Stimulated activated CD8-positive, alpha-beta memory T cell treated with anti-CD3 and anti-CD28 coated beads, Interleukin-12 subunit alpha, Interleukin-12 subunit beta, amount 100 ng/mL, for 4 hours (primary cell): ENCODE data around the gene ESPNL.
"Not testable (repeated sequence)": the region's sequence is repeated elsewhere in the genome, so short reads cannot be mapped to it uniquely, and the experiment has no call there.

Experiments
- DNase-seq: peaks from one replicate; pipeline ENCODE4 v3.0.0-alpha.2; 2020; ENCODE audit warnings: low read depth

The ESPNL gene

GRCh38 chr2:238115709-238116108 is 15.6 kb downstream of the ESPNL start:
- DNase-seq, result not testable (repeated sequence)

DNA sequence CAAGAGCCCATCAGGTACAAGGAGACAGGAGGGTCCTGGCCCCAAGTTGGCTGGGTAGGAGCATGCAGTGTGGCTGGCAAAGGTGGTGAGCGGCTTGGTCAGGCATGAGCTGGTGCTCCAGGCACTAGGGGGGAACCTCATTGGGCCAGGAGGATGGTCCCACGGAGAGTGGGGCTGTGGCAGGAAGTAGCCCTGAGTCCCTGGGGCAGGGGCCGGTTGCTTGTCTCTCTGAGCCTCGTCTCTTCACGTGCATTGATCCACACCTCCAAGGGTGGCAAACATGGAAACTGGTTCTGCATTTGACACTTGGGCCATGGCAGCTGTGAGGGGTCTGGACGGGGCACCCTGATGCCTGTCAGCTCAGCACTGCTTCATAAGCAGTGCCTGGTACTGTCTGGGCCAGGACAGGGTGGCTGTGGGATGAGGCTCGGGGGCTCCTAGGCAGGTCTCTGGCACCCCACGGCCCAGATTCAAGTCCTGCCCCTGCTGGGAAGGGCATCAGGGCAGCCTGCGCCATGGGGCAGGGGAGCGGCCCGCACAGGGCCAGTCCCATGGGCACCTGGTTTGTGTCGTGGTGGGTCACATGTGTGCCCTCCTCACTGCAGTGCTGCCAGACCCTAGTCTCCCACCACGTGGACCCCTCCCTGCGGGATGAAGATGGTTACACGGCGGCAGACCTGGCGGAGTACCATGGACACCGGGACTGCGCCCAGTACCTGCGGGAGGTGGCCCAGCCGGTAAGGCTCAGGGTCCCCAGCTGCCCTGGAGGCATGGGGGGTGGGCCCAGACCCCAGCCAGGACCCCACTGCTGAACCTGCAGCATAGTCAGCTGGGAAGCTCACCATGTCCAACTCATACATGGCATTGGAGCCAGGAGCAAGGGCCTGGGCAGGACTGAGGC is 16.4 kb downstream of the ESPNL start:
- no peak for DNase-seq

- no peak for DNase-seq
Measured at GRCh38 chr2:238117199-238118154, 17.3 kb downstream of the ESPNL start.

DNA sequence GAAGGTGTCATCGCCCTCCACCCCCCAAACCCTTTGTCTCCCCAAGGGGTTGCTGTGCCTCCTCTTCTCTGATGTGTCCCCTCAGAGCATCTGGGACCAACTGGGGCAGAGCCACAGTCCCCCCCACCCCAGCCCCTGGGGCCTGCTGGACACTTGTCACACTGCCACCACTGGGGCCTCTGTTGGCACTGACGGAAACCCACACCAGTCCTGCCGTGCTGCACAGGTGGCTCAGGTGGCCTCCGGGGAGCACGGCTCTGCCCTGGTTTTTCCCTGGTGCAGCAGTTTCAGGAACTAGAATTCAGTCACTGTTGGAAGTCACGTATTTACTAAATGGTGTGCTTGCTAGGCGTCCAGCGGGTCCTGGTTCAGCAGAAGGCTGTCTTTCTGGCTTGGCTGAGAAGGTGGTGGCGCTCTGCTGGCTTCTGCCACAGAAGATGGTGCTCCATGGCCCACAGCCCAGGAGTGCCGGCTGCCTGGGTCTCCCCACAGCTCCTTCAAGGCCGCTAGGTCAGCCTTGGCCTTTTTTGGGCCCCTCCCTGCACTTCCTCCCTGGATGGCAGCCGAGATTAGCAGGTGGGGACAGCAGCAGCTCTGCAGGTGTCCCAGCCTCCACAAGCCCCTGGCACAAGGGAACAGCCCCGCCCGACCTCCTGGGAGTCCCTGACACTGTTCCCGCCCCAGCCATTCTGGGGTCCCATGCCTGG is 19.8 kb downstream of the ESPNL start:
- DNase-seq, result no peak

- no peak for DNase-seq
Measured at GRCh38 chr2:238120463-238121298, 20.5 kb downstream of the ESPNL start.

DNA sequence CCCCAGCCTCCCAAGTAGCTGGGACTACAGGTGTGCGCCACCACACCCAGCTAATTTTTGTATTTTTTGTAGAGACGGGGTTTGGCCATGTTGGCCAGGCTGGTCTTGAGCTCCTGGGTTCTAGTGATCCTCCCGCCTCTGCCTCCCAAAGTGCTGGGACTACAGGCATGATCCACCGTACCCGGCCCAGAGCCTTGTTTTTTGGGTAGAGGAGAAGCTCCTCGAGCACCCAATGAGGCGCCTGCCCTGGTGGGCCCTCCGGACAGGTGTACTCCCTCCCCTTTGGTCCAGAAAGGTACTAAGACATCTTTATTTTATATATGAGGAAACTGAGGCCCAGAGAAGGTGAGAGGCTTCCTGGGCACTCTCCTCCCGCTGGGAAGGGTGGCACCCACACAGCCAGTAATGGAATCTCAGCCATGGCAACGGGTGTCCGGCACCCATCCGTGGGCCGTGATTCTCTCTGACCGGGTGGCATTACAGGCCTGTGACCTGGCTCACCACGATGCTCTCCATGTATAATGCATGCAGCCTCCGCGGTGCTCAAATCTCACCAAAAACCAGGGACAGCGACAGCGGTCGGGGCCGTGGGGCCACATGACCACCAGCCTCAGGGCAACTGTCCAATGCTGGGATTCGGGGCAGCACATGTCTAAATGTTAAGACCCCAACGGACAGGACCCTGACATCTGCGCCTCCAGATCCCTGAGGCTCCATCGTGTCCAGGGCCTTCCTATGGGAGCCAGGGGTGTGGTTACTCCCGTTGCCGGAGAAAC is 21.6 kb downstream of the ESPNL start:
- DNase-seq, result no peak

GRCh38 chr2:238122287-238123217 is 22.4 kb downstream of the ESPNL start:
- no peak for DNase-seq

DNA sequence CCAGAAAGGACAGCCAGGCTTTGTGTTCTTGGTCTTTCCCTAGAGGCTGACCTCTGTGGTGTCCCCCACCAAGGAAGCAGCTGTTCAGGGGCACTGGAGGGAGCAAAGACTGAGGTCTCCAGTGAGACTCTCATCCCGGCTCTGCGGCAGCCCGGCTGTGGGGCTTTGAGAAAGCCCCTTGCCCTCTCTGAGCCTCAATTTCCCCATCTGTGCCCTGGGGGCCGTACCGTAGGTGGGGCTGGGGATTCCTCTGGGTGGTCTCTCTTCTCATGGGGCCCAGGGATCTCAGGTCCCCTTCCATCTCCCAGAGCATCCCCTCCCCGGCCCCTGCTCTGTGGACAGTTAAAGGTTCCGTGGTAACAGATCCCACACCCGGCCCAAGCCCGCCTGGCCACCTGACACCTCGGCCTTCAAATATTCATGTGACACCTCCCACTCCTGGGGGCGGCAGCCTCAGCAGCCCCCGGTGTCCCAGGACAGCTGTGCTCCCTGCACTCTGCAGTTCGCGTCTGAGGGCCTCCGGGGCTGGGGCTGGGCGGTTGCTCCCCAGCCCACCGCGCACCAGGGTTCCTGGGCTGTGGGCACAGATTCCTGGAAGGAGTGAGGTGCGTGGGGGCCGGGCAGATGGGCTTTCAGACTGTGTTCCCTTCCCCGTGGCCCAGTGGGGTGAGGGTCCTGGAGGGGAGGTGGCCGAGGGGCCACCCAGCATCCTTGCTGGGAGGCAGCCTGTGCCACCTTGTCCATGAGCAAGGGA is 23.3 kb downstream of the ESPNL start:
- DNase-seq, result no peak

- DNase-seq, result no peak
Measured at GRCh38 chr2:238123991-238124470, 23.9 kb downstream of the ESPNL start.

DNA sequence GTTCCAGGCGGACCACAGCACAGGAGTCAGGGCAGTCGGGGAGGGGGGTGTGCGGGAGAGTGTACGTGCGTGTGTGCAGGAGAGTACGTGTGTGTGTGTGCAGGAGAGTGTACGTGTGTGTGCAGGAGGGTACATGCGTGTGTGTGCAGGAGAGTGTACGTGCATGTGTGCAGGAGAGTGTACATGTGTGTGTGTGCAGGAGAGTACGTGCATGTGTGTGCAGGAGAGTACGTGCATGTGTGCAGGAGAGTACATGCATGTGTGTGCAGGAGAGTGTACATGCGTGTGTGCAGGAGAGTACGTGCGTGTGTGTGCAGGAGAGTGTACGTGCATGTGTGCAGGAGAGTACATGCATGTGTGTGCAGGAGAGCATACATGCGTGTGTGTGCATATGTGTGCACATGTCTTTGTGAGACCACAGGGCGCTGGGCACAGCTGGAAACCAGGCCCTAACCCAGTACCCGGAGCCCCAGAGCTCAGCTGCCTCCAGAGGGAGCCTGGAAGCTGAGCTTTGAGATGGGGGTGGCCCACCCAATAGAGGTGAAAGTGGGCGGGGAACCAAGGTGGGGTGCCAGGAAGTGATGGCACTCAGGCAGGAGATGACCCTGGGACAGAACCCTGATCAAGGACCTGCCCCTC is 24.5 kb downstream of the ESPNL start:
- DNase-seq, result no peak

DNA sequence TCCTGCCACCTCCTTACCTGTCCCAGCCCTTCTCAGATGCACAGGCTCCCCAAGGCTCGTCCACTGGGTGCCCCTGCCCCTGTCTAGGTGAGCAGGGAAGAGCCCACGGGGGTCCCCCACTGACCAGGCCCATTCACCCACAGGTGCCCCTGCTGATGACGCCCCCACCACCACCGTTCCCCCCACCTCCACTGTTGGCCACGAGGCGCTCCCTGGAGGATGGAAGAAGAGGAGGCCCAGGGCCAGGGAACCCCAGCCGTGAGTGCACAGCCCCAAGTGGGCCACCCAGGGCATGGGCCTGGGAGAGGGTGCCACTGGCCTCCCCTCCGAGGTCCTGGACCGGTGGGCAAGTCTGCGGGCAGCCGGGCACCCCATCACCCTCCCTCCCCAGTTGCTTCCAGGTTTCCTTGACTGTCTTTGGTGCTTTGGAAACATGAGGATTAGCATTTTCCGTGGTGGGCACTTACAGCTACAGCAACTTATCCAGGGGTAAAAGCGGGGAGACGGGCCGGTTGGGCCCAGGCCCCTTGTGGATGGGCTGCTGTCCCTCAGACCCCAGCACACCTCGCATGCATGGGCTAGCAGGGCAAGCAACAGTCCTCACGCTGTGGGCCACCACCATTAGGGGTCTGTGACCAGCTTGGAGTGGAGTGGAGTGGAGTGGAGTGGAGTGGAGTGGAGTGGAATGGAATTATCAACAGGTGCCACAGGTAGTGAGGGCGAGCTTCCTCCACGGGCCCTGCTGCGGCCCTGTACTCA is 25.2 kb downstream of the ESPNL start:
- DNase-seq, result no peak

DNA sequence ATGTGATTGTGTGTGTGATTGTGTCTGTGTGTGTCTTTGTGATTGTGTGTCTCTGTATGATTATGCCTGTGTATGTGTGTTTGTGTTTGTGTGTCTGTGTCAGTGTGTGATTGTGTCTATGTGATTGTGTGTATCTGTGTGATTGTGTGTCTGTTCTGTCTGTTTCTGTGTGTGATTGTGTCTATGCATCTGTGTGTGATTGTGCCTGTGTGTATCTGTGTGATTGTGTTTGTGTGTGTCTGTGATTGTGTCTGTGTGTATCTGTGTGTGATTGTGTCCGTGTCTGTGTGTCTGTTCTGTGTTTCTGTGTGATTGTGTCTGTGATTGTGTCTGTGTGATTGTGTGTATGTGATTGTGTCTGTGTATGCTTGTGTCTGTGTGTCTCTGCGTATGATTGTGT is 26.2 kb downstream of the ESPNL start:
- no peak for DNase-seq

DNA sequence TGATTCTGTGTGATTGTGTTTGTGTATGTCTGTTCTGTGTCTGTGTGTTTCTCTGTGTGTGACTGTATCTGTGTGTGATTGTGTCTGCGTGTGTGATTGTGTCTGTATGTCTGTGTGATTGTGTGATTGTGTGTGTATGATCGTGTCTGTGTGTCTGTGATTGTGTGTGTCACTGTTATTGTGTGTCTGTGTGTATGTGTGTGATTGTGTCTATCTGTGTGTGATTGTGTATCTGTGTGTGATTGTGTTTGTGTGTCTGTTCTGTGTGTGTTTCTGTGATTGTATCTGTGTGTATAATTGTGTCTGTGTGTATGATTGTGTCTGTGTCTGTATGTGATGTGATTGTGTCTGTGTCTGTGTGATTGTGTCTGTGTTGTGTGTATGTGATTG is 26.6 kb downstream of the ESPNL start:
- no peak for DNase-seq

GRCh38 chr2:238127165-238128060 is 27.3 kb downstream of the ESPNL start:
- DNase-seq, result no peak

- DNase-seq, result no peak
Measured at GRCh38 chr2:238128061-238128440, 27.9 kb downstream of the ESPNL start.

DNA sequence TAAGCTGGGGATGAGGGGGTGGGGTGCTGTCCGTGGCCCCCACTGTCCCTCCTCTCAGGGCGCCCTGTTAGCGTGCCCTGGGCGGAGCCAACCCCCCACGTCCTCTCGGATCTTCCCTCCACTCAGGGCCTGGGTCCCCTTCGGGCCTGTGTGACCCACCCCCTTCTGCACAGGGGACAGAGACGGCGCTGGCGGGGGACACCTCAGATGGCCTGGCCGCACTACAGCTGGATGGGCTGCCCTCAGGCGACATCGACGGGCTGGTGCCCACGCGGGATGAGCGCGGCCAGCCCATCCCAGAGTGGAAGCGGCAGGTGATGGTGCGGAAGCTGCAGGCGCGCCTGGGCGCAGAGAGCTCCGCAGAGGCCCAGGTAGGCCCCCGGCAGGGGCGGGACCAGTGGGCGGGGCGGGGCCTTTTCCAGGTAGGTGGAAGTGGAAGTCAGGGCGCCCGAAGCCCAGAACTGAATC is 28.4 kb downstream of the ESPNL start:
- no peak for DNase-seq
